Activated naive CD4-positive, alpha-beta T cell treated with Interleukin-2 at 50 U/mL for 16 hours (primary cell): ENCODE results near the gene DEPDC7.
A peak's percentile ranks its signal among the peaks of the same experiment; 100 is the strongest.
"Not testable (repeated sequence)": the region's sequence is repeated elsewhere in the genome, so short reads cannot be mapped to it uniquely, and the experiment has no call there.

ENCODE experiments used
- DNase-seq: peaks from one replicate; pipeline ENCODE4 v3.0.0-alpha.2; 2020

Gene DEPDC7

GRCh38 chr11:33027233-33027632, 11.6 kb downstream of the DEPDC7 start:
- no peak for DNase-seq

GRCh38 chr11:33027846-33028536, 12.3 kb downstream of the DEPDC7 start:
- no peak for DNase-seq

DNA sequence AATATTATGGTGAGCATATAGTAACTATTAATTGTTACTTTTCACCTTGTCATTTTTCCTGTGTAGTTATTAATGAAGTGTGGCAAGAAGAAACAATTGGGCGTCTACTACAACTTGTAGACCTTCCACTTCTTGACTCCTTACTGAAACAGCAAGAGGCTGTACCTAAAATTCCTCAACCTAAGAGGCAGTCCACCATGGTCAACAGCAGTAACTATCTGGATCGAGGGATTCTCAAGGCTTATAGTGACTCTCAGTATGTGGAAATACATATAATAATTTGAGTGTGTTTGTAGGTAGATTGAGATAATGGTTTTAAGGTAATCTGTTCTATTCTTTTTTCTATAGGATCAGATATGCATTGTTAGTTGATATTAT, 12.8 kb downstream of the DEPDC7 start:
- no peak for DNase-seq

GRCh38 chr11:33029218-33029617, 13.5 kb downstream of the DEPDC7 start:
- DNase-seq, result not testable (repeated sequence)

GRCh38 chr11:33033493-33033892, 17.8 kb downstream of the DEPDC7 start:
- no peak for DNase-seq

- no peak for DNase-seq
Measured at GRCh38 chr11:33035011-33035410, 19.3 kb downstream of the DEPDC7 start.

DNA sequence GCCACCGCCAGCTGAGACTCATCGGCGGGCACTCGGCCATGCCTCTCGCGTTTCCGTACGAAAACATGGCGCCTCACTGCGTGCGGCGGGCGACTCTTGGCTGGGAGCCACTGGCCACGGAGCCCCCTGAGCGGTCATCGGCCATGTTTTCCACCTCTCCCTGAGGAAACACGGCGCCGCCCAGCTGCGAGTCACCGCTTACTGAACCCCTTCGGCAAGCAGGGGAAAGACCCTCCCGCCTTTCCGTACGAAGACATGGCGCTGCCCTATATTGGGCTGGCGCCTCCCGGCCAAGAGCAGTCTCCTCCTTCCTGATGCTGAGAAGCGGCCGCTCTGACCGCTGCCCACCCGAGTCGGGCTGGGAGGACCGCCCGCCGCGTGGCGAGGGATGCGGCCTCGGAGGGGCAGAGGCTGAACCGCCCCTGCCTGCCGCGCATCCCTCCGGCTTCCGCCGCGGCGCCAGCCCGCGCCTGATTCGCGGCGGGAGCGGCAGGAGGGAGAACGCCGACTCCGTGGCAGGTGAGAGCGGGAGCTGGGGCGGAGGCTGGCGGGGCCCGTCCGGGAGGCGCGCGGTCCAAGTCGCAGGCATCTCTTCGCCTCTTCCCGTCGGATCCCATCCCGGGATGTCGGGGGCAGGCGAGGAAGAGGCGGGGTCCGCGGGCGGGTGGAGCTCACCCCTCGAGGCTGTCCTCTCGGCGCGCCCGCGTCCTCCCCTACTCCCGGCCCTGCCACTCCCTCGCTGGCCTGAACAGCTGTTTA, 23.8 kb downstream of the DEPDC7 start, which contains the start of gene TCP11L1:
TCP11L1 (plus strand) TSS at position 299 of the 759 bp plus-strand sequence. CDS start 4,202 bp downstream, outside the sequence.
- peak; percentile 84 for DNase-seq

DNA sequence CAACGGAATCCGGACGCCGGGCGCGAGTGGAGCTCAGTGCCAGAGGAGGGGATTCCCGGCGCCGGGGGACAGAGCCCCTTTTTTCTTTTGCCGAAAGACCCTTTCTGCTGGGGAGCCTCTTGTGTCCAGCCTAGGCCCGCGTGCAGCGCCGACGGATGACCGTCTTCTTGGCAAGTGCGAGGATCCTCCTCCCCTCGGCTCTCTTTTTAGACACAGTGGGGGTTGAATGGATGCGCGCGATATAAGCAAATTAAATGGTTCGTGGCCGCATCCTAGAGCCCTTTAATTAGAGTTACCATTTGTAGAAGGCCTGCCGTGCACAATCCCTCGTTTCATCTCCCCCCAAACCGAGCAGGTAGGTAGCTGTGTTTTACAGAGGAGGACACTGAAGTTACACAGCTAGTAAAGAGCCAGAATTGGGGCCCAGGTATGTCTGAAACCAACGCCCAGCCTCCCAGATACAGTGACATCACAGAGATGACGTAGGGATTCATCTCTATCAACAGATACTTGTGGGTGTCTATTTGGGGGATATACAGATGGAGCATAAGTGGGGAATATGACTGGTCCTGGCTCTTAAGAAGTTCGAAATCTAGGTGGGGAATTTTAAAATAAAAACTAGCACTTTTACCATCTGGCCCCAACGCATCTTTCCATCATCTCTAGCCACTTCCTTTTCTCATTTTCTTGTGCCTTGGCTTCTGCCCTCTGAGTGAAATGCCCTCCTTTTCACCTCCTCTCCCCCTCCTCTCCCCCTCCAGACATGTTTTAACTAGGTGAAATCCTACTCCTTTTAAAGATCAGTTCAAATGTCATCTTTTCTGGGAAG, 24.6 kb downstream of the DEPDC7 start:
- DNase-seq, result peak; percentile 49

DNA sequence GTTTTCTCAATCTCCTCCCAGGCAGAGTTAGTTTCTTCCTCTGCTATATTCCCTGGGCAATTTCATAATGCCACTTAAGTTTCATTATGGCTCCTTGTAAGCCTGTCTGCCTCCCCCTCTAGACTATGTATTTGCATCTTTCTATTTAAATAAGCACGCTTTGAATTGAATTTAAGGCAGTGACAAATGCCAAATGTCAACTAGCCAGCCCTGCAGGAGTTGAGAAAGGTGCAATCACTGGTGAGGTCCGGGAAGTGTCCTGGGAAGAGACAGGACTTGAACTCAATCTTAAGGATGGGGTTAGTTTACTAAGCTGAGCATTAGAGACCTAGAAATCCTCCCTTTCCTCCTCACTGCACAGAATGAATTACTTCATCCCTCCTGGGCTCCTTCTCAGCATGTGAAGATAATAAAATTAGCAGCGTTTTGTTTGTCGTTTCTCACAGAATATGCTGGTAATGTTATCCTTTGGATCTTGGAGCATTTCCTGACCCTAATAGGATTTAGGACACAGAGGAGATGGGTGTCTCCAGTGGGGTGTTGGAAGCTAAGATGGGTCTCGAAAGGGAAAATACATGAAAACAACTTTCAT, 25.3 kb downstream of the DEPDC7 start:
- no peak for DNase-seq

GRCh38 chr11:33043221-33043830, 27.6 kb downstream of the DEPDC7 start:
- DNase-seq, result no peak

GRCh38 chr11:33044285-33044756, 28.6 kb downstream of the DEPDC7 start:
- DNase-seq, result no peak

DNA sequence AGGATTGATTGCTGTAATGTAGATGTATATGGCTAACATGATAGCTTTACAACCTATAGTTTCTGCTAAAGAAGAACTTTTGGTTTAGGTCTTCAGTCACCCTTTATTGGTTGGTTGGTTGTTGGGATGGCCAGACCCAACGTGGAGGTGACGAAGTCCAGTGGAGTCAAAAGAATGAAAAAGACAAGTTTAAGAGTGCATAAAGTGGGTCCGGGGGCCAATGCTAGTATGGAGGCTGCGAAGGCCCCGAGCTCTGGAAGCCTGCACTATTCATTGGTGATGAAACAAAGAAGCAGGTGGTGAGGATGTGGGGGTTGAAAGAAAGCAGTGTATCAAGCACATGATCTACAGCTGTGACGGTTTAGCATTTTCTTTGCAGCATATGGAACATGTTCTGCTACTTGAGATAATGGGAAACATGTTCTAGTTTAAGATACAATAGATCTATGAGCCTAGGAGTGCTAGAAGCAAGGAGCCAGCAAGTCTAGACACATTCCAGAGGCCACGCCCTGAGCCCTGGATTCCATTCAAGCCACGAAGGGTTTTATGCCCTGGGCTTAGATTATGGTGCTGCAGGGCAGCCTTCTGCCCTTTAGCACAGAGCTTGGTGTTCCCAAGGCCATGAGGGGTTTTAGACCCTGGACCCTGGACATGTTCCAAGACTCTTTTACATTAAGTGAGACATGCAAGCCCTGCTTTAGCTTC, 30.0 kb downstream of the DEPDC7 start:
- no peak for DNase-seq

- not testable (repeated sequence) for DNase-seq
Measured at GRCh38 chr11:33048701-33049100, 33.0 kb downstream of the DEPDC7 start.

DNA sequence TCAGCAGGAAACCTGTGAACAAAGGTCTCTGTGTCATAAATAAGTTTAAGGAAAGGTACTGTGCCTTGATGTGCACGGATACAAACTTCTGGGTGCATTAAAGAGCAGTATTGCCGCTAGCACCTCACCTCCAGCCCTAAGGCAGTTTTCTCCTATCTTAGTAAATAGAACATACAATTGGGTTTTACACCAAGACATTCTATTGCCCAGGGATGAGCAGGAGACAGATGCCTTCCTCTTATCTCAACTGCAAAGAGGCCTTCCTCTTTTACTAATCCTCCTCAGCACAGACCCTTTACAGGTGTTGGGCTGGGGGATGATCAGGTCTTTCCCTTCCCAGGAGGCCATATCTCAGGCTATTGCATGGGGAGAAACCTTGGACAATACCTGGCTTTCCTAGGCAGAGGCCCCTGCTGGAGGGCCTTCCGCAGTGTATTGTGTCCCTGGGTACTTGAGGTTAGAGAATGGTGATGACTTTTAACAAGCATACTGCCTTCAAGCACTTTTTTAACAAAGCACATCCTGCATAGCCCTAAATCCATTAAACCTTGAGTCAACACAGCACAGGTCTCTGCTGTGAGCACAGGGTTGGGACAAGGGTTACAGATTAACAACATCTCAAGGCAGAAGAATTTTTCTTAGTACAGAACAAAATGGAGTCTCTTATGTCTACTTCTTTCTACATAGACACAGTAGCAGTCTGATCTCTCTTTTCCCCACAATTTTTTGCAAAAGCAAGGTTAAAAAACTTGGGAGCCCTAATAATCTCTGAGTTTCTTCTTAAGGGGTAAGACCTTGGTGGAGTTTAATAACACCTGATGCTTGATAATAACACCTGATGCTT, 34.1 kb downstream of the DEPDC7 start:
- DNase-seq, result not testable (repeated sequence)

GRCh38 chr11:33052231-33052630, 36.6 kb downstream of the DEPDC7 start:
- no peak for DNase-seq

- DNase-seq, result no peak
Measured at GRCh38 chr11:33055375-33055774, 39.7 kb downstream of the DEPDC7 start.

GRCh38 chr11:33057284-33057683, 41.6 kb downstream of the DEPDC7 start:
- no peak for DNase-seq

GRCh38 chr11:33059331-33060007, 43.8 kb downstream of the DEPDC7 start:
- DNase-seq, result no peak

- no peak for DNase-seq
Measured at GRCh38 chr11:33060271-33060670, 44.6 kb downstream of the DEPDC7 start.

GRCh38 chr11:33062137-33062536, 46.5 kb downstream of the DEPDC7 start:
- DNase-seq, result no peak
